ENCODE data around the gene RRP36. TPM values are rescaled to one million over a fixed set of nuclear protein-coding genes. Genes with fewer than 3 reads are reported as not detected.

The RRP36 gene
- polyA plus RNA-seq, 3 donors = 26.6 to 52.5 (median 43.3) TPM

- no peak overlapping the region for H3K4me3 Mint-ChIP-seq
- Histone ChIP-seq H3K27me3 (ENCODE audit: control insufficient read depth in 2 of 2, insufficient read depth in 2 of 2, low read length in 2 of 2) (no peaks in the 10 kb centered on the region), H3K79me2 (ENCODE audit: insufficient read depth, low read length) (peaks cover 63% of the 10 kb centered on the region), H3K9ac (ENCODE audit: insufficient read depth, low read length, poor library complexity, severe bottlenecking) (no peak overlapping the region), H3K36me3 (replicated peaks in 1 of 2; ENCODE audit: control insufficient read depth in 1 of 2, insufficient read depth in 2 of 2, low read length in 2 of 2) (peaks cover 29 to 31% of the 10 kb centered on the region in 2 donors), H2AFZ (ENCODE audit: insufficient read depth, low read depth, low read length, poor library complexity, severe bottlenecking) (no peak overlapping the region), H3K4me3 (replicated peaks in 1 of 3; ENCODE audit: low read depth in 2 of 3, low read length in 3 of 3) (no peak overlapping the region), H3K27ac (ENCODE audit: low read depth in 1 of 2, low read length in 2 of 2) (no peak overlapping the region), H3K9me3 (replicated peaks in 1 of 2; ENCODE audit: control insufficient read depth in 1 of 2, insufficient read depth in 1 of 2, low read length in 2 of 2) (no peaks in the 10 kb centered on the region), H3K4me1 (ENCODE audit: control insufficient read depth in 1 of 2, insufficient read depth in 2 of 2, low read length in 2 of 2) (peaks cover 40 to 44% of the 10 kb centered on the region in 2 donors), H3K4me2 (replicated peaks; ENCODE audit: extremely low read depth, low read length, poor library complexity, severe bottlenecking) (no peak overlapping the region), H4K20me1 (ENCODE audit: insufficient read depth, low read length) (peaks cover 68% of the 10 kb centered on the region)
- H3K27ac Mint-ChIP-seq = peak overlapping the region in 3 of 7 donors; percentile 0 to 67 (median 48)
- intact Hi-C loops (cut with micrococcal nuclease) = loop anchor here in 1 of 2 donors (10.0 kb wide), 2 partner anchors 114 to 496 kb away; partner anchors contain the start of genes LRRC73, POLR1C and YIPF3
- peaks cover 0 to 4% (median 0%) of the 10 kb centered on the region in 3 donors for H3K27me3 Mint-ChIP-seq (ENCODE audit: low read depth in 3 of 3)
- peaks cover 42% of the 10 kb centered on the region for H3K4me1 Mint-ChIP-seq
- no peak for DNase-seq
- 100% methylated on average over 2 of the region's 2 CpGs for WGBS (ENCODE audit: insufficient coverage)
- H3K36me3 Mint-ChIP-seq = peaks cover 27 to 44% of the 10 kb centered on the region in 2 donors
- TF ChIP-seq, protein P1, sequence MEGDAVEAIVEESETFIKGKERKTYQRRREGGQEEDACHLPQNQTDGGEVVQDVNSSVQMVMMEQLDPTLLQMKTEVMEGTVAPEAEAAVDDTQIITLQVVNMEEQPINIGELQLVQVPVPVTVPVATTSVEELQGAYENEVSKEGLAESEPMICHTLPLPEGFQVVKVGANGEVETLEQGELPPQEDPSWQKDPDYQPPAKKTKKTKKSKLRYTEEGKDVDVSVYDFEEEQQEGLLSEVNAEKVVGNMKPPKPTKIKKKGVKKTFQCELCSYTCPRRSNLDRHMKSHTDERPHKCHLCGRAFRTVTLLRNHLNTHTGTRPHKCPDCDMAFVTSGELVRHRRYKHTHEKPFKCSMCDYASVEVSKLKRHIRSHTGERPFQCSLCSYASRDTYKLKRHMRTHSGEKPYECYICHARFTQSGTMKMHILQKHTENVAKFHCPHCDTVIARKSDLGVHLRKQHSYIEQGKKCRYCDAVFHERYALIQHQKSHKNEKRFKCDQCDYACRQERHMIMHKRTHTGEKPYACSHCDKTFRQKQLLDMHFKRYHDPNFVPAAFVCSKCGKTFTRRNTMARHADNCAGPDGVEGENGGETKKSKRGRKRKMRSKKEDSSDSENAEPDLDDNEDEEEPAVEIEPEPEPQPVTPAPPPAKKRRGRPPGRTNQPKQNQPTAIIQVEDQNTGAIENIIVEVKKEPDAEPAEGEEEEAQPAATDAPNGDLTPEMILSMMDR (IDR thresholded peaks at IDR 0.05) = no peak
- no peaks in the 10 kb centered on the region for H3K9me3 Mint-ChIP-seq
These were observed 2.3 kb upstream of the RRP36 start for GRCh38 chr6:43019152-43019551.

- H3K4me3 Mint-ChIP-seq = no peak overlapping the region
- Histone ChIP-seq H3K27ac (ENCODE audit: low read depth in 1 of 2, low read length in 2 of 2) (no peak overlapping the region), H3K9ac (ENCODE audit: insufficient read depth, low read length, poor library complexity, severe bottlenecking) (no peak overlapping the region), H4K20me1 (ENCODE audit: insufficient read depth, low read length) (peaks cover 70% of the 10 kb centered on the region), H3K9me3 (replicated peaks in 1 of 2; ENCODE audit: control insufficient read depth in 1 of 2, insufficient read depth in 1 of 2, low read length in 2 of 2) (no peaks in the 10 kb centered on the region), H3K36me3 (replicated peaks in 1 of 2; ENCODE audit: control insufficient read depth in 1 of 2, insufficient read depth in 2 of 2, low read length in 2 of 2) (peaks cover 36 to 41% of the 10 kb centered on the region in 2 donors), H2AFZ (ENCODE audit: insufficient read depth, low read depth, low read length, poor library complexity, severe bottlenecking) (no peak overlapping the region), H3K27me3 (ENCODE audit: control insufficient read depth in 2 of 2, insufficient read depth in 2 of 2, low read length in 2 of 2) (no peaks in the 10 kb centered on the region), H3K4me2 (replicated peaks; ENCODE audit: extremely low read depth, low read length, poor library complexity, severe bottlenecking) (no peak overlapping the region), H3K79me2 (ENCODE audit: insufficient read depth, low read length) (peaks cover 62% of the 10 kb centered on the region), H3K4me1 (ENCODE audit: control insufficient read depth in 1 of 2, insufficient read depth in 2 of 2, low read length in 2 of 2) (peaks cover 31 to 34% of the 10 kb centered on the region in 2 donors), H3K4me3 (replicated peaks in 1 of 3; ENCODE audit: low read depth in 2 of 3, low read length in 3 of 3) (no peak overlapping the region)
- H3K27ac Mint-ChIP-seq = peak overlapping the region in 4 of 7 donors; percentile 33 to 49 (median 40)
- intact Hi-C loops (cut with micrococcal nuclease) = no loop called here
- 94% methylated on average over 2 of the region's 3 CpGs for WGBS (ENCODE audit: insufficient coverage)
- DNase-seq = no peak
- peaks cover 37 to 54% of the 10 kb centered on the region in 2 donors for H3K36me3 Mint-ChIP-seq
- no peaks in the 10 kb centered on the region for H3K9me3 Mint-ChIP-seq
- peaks cover 0 to 3% (median 0%) of the 10 kb centered on the region in 3 donors for H3K27me3 Mint-ChIP-seq (ENCODE audit: low read depth in 3 of 3)
- H3K4me1 Mint-ChIP-seq = peaks cover 33% of the 10 kb centered on the region
- TF ChIP-seq, protein P1 (IDR thresholded peaks at IDR 0.05) = no peak
These were observed 1.2 kb upstream of the RRP36 start for GRCh38 chr6:43020052-43020705.
